OCI-LY3 (cell line): Measurements from ENCODE around the gene CTSD.

Source experiments
- H2AFZ ChIP-seq: fragments of 200-600, 300-600 bp; shearing (Covaris generic); 2 replicates; pipeline ENCODE4 v1.6.0; 2014; ENCODE audit warnings: antibody characterized with exemption, low read depth, low read length
- H3K27ac ChIP-seq: fragments of 200-600, 300-600 bp; sonication (generic); 2 replicates; pipeline ENCODE4 v1.5.1; 2014; ENCODE audit warnings: mild to moderate bottlenecking, low read length, moderate library complexity, mixed read lengths
- H3K27me3 ChIP-seq: fragments of 200-600, 300-600 bp; sonication (generic); 2 replicates; pipeline ENCODE4 v1.6.1; 2014; ENCODE audit warnings: low read depth, low read length, mixed read lengths
- H3K36me3 ChIP-seq: fragments of 200-600, 300-600 bp; sonication (generic); replicated peaks from 2 replicates; pipeline ENCODE3; 2014; ENCODE audit warnings: low read depth, low read length, mixed read lengths
- H3K4me1 ChIP-seq: fragments of 300-600, 200-600 bp; sonication (generic); 2 replicates; pipeline ENCODE4 v1.6.1; 2014; ENCODE audit warnings: low read length, mixed read lengths
- H3K4me2 ChIP-seq: fragments of 200-600, 300-600 bp; sonication (generic); 2 replicates; pipeline ENCODE4 v1.6.1; 2014; ENCODE audit warnings: low read length, mixed read lengths
- H3K4me3 ChIP-seq: fragments of 300-600, 200-600 bp; sonication (generic); 2 replicates; pipeline ENCODE4 v1.5.1; 2014; ENCODE audit warnings: antibody characterized with exemption, mild to moderate bottlenecking, low read length, moderate library complexity
- H3K79me2 ChIP-seq: fragments of 300-600, 200-600 bp; shearing (Covaris generic); 2 replicates; pipeline ENCODE4 v1.6.1; 2014; ENCODE audit warnings: mild to moderate bottlenecking, low read length, mixed read lengths
- H3K9ac ChIP-seq: fragments of 300-600, 200-600 bp; shearing (Covaris generic); 2 replicates; pipeline ENCODE4 v1.6.0; 2014; ENCODE audit warnings: mild to moderate bottlenecking, low read length, moderate library complexity
- H3K9me3 ChIP-seq: fragments of 200-600, 300-600 bp; shearing (Covaris generic); 2 replicates; pipeline ENCODE4 v1.6.1; 2014; ENCODE audit warnings: low read length, mixed read lengths; ENCODE audit not compliant: insufficient read depth
- H4K20me1 ChIP-seq: fragments of 200-600, 300-600 bp; sonication (generic); 2 replicates; pipeline ENCODE4 v1.6.1; 2016; ENCODE audit warnings: low read length, mixed read lengths; ENCODE audit not compliant: insufficient read depth
- EZH2phosphoT487 ChIP-seq: fragments of 200-600 bp; shearing (Covaris generic); IDR thresholded peaks from 2 replicates; pipeline ENCODE4 v1.6.1; 2018; ENCODE audit warnings: antibody characterized with exemption, mixed run types, low read depth
- TF ChIP-seq, protein P1 (sequence below): fragments of 200-600, 300-600 bp; sonication (generic); IDR thresholded peaks from 2 replicates; pipeline ENCODE4 v1.5.1; 2014; ENCODE audit warnings: antibody characterized with exemption, low read length, low read depth

CTSD gene

DNA sequence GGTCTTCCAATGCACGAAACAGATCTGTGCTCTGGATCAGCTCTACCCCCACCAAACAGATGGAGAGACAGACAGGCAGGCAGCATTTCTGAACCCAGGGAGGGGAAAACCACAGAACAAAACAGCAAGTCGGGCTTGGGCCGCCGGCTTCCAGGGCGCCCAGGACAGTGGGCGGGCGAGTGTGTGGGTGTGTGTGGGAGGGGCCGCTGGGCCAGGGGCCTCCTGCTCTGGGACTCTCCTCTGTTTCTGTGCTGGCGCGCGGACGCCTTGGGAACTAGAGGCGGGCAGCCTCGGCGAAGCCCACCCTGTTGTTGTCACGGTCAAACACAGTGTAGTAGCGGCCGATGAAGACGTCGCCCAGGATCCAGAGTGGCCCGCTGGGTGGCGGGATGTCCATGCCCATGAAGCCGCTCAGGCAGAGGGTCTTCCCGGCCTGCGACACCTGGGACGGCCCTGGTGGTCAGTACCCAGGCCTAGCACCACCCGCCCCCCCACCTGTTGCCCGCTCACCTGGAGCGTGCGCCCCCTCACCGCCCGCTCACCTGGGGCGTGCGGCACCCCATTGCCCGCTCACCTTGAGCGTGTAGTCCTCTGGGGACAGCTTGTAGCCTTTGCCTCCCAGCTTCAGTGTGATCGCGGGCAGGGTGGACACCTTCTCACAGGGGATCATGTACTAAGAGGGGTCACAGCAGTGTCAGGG is 10.3 kb downstream of the CTSD start:
- Histone ChIP-seq H3K27ac (no peak overlapping the region), H2AFZ (no peak overlapping the region), H3K79me2 (no peaks in the 10 kb centered on the region), H3K9me3 (no peaks in the 10 kb centered on the region), H4K20me1 (no peaks in the 10 kb centered on the region), H3K9ac (no peak overlapping the region), H3K4me3 (no peak overlapping the region), H3K36me3 (no peaks in the 10 kb centered on the region), H3K4me1 (no peaks in the 10 kb centered on the region), H3K4me2 (no peak overlapping the region), H3K27me3 (no peaks in the 10 kb centered on the region)
- no peak for TF ChIP-seq EZH2phosphoT487
- TF ChIP-seq, protein P1, sequence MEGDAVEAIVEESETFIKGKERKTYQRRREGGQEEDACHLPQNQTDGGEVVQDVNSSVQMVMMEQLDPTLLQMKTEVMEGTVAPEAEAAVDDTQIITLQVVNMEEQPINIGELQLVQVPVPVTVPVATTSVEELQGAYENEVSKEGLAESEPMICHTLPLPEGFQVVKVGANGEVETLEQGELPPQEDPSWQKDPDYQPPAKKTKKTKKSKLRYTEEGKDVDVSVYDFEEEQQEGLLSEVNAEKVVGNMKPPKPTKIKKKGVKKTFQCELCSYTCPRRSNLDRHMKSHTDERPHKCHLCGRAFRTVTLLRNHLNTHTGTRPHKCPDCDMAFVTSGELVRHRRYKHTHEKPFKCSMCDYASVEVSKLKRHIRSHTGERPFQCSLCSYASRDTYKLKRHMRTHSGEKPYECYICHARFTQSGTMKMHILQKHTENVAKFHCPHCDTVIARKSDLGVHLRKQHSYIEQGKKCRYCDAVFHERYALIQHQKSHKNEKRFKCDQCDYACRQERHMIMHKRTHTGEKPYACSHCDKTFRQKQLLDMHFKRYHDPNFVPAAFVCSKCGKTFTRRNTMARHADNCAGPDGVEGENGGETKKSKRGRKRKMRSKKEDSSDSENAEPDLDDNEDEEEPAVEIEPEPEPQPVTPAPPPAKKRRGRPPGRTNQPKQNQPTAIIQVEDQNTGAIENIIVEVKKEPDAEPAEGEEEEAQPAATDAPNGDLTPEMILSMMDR: no peak

DNA sequence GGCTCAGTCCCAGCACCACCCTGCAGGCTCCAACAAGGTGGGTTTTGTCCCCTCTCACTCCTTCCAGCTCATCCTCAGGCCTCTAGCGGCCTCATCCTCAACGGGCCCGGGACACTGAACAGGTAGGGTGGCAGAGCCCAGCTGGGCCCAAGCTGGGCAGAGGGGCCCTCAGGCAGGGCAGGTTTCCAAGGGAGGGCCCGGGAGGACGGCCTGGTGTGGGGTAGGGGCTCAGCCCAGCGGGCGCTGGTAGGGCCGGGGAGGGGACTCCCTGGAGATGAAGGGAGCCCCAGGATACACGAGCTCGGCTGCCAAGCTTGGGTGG is 10.9 kb downstream of the CTSD start:
- H3K9me3 ChIP-seq: no peaks in the 10 kb centered on the region
- H3K79me2 ChIP-seq: no peaks in the 10 kb centered on the region
- H3K9ac ChIP-seq: no peak overlapping the region
- no peak overlapping the region for H2AFZ ChIP-seq
- TF ChIP-seq EZH2phosphoT487: no peak
- TF ChIP-seq, protein P1: no peak
- no peaks in the 10 kb centered on the region for H3K27me3 ChIP-seq
- H3K27ac ChIP-seq: no peak overlapping the region
- no peaks in the 10 kb centered on the region for H4K20me1 ChIP-seq
- H3K4me1 ChIP-seq: no peaks in the 10 kb centered on the region
- no peak overlapping the region for H3K4me2 ChIP-seq
- H3K36me3 ChIP-seq: no peaks in the 10 kb centered on the region
- no peak overlapping the region for H3K4me3 ChIP-seq

DNA sequence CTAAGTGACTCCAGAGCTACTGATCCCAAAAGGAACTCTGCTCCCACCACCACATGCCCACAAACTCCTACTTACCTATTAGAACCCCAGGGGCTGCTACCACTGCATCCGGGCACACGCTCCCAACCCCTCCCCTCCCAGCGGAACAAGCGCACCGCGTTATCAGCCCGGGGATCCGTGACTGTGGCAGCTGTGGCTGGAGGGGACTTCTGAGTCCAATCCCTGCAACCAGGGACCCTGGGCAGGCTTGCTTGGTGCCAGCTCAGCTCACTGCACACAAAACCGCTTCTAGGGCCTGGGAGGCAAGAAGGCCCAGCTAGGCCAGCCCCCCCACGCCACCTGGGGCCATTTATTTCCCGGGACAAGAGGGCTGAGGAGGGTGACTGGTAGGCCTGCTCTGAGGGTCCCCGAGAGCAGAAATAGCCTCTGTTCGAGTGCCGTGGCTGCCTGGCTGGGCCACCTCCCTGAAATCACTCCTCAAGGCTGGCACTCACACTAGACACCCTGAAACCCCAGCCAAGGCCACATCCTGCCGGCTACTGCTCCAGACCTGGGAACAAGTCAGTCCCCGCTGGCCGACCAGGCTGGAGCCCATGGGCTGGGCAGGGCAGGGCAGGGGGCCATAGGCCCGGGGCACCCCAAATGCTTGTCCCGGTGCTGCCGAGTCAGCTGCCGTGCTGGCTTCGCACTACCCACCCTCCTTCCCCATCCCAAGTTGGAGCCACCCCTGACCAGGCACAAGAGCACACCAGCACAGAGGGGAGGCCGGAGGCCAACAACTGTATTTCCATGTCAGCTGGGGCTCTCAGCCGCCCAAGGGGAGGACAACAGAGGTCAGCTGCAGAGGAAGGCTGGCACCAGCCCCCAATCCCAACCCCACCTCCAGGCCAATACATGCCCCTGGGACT is 11.5 kb downstream of the CTSD start:
- Histone ChIP-seq H3K4me1 (no peaks in the 10 kb centered on the region), H2AFZ (no peak overlapping the region)
- no peak for TF ChIP-seq EZH2phosphoT487
- TF ChIP-seq, protein P1: no peak

DNA sequence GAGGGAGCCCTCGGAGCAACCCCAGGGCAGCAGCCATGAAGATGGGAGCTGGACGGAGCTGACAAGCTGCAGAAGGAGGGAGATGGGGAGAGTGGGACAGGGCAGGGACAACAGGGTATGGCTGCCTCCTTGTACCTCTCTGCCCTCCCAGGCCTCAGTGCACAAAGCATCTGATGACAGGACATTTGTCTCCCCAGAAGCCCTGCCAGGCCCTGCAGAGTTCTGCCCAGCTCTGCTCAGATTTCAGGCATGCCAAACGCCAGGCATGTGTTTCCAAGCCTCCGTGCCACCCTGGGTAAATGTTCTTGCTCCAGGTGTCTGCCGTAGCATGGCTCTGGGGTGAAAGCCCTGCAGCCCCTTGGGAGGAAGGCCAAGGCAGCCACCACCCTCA is 12.2 kb downstream of the CTSD start:
- H3K4me2 ChIP-seq: no peak overlapping the region
- H3K27ac ChIP-seq: no peak overlapping the region
- no peak overlapping the region for H3K9ac ChIP-seq
- H3K4me3 ChIP-seq: no peak overlapping the region
- H3K4me1 ChIP-seq: no peaks in the 10 kb centered on the region
- no peaks in the 10 kb centered on the region for H3K9me3 ChIP-seq
- no peak overlapping the region for H2AFZ ChIP-seq
- H3K27me3 ChIP-seq: no peaks in the 10 kb centered on the region
- no peaks in the 10 kb centered on the region for H3K79me2 ChIP-seq
- H4K20me1 ChIP-seq: no peaks in the 10 kb centered on the region
- no peaks in the 10 kb centered on the region for H3K36me3 ChIP-seq
- no peak for TF ChIP-seq EZH2phosphoT487
- TF ChIP-seq, protein P1: no peak

More for the DNA sequence above, 11.5 kb downstream of the CTSD start:
- no peaks in the 10 kb centered on the region for H4K20me1 ChIP-seq
- no peaks in the 10 kb centered on the region for H3K36me3 ChIP-seq
- H3K9ac ChIP-seq: no peak overlapping the region
- no peaks in the 10 kb centered on the region for H3K27me3 ChIP-seq
- no peak overlapping the region for H3K4me3 ChIP-seq
- no peaks in the 10 kb centered on the region for H3K79me2 ChIP-seq
- no peak overlapping the region for H3K27ac ChIP-seq
- no peaks in the 10 kb centered on the region for H3K9me3 ChIP-seq
- H3K4me2 ChIP-seq: no peak overlapping the region
